PC-3 (cell line): ENCODE measurements around the gene CNKSR3.

Source experiments
- EZH2phosphoT487 ChIP-seq: fragments of 300-600 bp; sonication (generic); IDR thresholded peaks from 2 replicates; pipeline ENCODE4 v1.6.1; 2018; ENCODE audit warnings: mild to moderate bottlenecking, antibody characterized with exemption, low read length, borderline replicate concordance
- TF ChIP-seq, protein P1 (sequence below): fragments of 300-600 bp; sonication (generic); conservative IDR thresholded peaks from 2 replicates; pipeline ENCODE4 v1.5.1; 2017; ENCODE audit warnings: antibody characterized with exemption, low read depth, mild to moderate bottlenecking, low read length

DNA sequence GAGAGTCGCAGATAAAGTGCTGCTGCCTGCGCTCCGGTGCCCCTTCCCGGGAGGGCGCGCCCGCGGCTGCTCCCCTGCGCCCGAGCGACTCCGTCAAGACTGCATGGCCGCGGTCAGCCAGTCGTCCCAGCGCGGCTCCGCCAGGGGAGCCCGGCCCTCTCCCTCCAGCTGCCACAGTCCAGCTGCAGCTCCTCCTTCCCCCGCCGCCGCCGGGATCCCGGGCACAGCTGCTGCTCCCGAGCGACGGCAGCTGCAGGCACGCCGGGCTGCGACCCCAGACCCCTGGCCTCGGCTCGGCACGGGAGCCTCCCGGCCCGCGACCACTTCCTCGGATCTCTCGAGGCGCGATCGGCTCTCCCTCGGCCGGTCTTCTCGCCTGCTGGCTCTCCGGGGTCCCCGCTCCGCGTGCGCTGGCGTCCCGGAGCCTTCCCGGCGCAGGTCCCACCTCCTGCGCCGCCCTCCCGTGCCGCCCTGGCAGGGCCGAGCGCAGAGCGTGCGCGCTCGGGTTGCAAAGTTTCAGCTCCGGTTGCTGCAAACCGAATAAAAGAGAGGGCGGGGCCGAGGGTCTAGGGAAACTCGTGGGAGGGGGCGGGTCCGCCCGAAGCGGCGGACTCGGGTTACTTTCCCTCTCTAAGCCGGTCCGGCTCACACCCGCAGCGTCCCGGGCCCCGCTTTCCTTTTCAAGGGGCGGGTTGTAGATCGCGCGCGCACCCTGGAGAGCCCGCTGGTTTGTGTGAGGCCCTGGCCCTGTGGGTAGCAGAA, at the start of gene CNKSR3:
- TF ChIP-seq, protein P1, sequence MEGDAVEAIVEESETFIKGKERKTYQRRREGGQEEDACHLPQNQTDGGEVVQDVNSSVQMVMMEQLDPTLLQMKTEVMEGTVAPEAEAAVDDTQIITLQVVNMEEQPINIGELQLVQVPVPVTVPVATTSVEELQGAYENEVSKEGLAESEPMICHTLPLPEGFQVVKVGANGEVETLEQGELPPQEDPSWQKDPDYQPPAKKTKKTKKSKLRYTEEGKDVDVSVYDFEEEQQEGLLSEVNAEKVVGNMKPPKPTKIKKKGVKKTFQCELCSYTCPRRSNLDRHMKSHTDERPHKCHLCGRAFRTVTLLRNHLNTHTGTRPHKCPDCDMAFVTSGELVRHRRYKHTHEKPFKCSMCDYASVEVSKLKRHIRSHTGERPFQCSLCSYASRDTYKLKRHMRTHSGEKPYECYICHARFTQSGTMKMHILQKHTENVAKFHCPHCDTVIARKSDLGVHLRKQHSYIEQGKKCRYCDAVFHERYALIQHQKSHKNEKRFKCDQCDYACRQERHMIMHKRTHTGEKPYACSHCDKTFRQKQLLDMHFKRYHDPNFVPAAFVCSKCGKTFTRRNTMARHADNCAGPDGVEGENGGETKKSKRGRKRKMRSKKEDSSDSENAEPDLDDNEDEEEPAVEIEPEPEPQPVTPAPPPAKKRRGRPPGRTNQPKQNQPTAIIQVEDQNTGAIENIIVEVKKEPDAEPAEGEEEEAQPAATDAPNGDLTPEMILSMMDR: no peak
- no peak for TF ChIP-seq EZH2phosphoT487
